CD14-positive monocyte (primary cell): ENCODE data around the gene MARVELD3. TPM values are rescaled to one million over a fixed set of nuclear protein-coding genes. Genes with fewer than 3 reads are reported as not detected.

Source experiments
- DNase-seq, 3 donors: peaks; one replicate each; pipeline ENCODE4 v3.0.0-alpha.2; 2011 to 2022
- H2AFZ ChIP-seq: 2 replicates; pipeline ENCODE4 v1.6.0; 2012; ENCODE audit warnings: mild to moderate bottlenecking, low read depth, low read length, inconsistent platforms; ENCODE audit not compliant: insufficient read depth, poor library complexity, severe bottlenecking
- H3K27ac ChIP-seq, 2 donors: 1 replicate in 1 of 2; 2 replicates in 1 of 2; pipeline ENCODE4 v1.5.1; 2012 to 2013; ENCODE audit warnings: low read length in 2 of 2, control low read depth in 1 of 2, inconsistent platforms in 1 of 2, low read depth in 1 of 2, mild to moderate bottlenecking in 1 of 2
- H3K27me3 ChIP-seq, 2 donors: one replicate each; pipeline versions ENCODE4 v1.6.0 to v1.6.1; 2011 to 2013; ENCODE audit warnings: low read length in 2 of 2; ENCODE audit not compliant: control insufficient read depth in 2 of 2, insufficient read depth in 2 of 2
- H3K36me3 ChIP-seq, 2 donors: replicated peaks in 1 of 2; 1 replicate in 1 of 2; 2 replicates in 1 of 2; pipeline versions ENCODE4 v1.5.1 to v1.6.1; 2012 to 2013; ENCODE audit warnings: low read length in 2 of 2, control low read depth in 1 of 2, inconsistent platforms in 1 of 2, mild to moderate bottlenecking in 1 of 2; ENCODE audit not compliant: insufficient read depth in 2 of 2, control insufficient read depth in 1 of 2
- H3K4me1 ChIP-seq, 2 donors: 1 replicate in 1 of 2; 2 replicates in 1 of 2; pipeline versions ENCODE4 v1.5.1 to v1.6.1; 2012 to 2013; ENCODE audit warnings: low read length in 2 of 2, control low read depth in 1 of 2, inconsistent platforms in 1 of 2, mild to moderate bottlenecking in 1 of 2, moderate library complexity in 1 of 2; ENCODE audit not compliant: insufficient read depth in 2 of 2, control insufficient read depth in 1 of 2
- H3K4me2 ChIP-seq: replicated peaks from 2 replicates; pipeline ENCODE3; 2012; ENCODE audit warnings: low read length, moderate library complexity, mild to moderate bottlenecking; ENCODE audit not compliant: poor library complexity, severe bottlenecking; ENCODE audit errors: extremely low read depth
- H3K4me3 ChIP-seq, 3 experiments: fragments of 200-600 bp in 1 of 3; sonication (generic) in 1 of 3; replicated peaks in 1 of 3; 1 replicate in 2 of 3; 2 replicates in 1 of 3; pipeline ENCODE4 v1.5.1; 2011 to 2013; ENCODE audit warnings: low read length in 3 of 3, mild to moderate bottlenecking in 3 of 3, control low read depth in 2 of 3, low read depth in 2 of 3, inconsistent platforms in 1 of 3, moderate library complexity in 1 of 3
- H3K79me2 ChIP-seq: 2 replicates; pipeline ENCODE4 v1.6.0; 2012; ENCODE audit warnings: mild to moderate bottlenecking, control low read depth, inconsistent platforms, low read length, moderate library complexity; ENCODE audit not compliant: insufficient read depth
- H3K9ac ChIP-seq: 2 replicates; pipeline ENCODE4 v1.6.0; 2017; ENCODE audit warnings: low read length, mild to moderate bottlenecking; ENCODE audit not compliant: insufficient read depth, poor library complexity, severe bottlenecking
- H3K9me3 ChIP-seq, 2 donors: replicated peaks in 1 of 2; 1 replicate in 1 of 2; 2 replicates in 1 of 2; pipeline versions ENCODE4 v1.5.1 to v1.6.1; 2012 to 2013; ENCODE audit warnings: low read length in 2 of 2, control low read depth in 1 of 2; ENCODE audit not compliant: control insufficient read depth in 1 of 2, insufficient read depth in 1 of 2
- H4K20me1 ChIP-seq: 2 replicates; pipeline ENCODE4 v1.6.0; 2012; ENCODE audit warnings: mild to moderate bottlenecking, low read length, control low read depth, moderate library complexity; ENCODE audit not compliant: insufficient read depth
- H3K27ac Mint-ChIP-seq, 7 donors: one replicate each; pipeline ENCODE4 v1.8.0; 2020; ENCODE audit warnings: mild to moderate bottlenecking in 7 of 7, mixed read lengths in 7 of 7, moderate library complexity in 6 of 7, inconsistent platforms in 2 of 7
- H3K27me3 Mint-ChIP-seq, 3 donors: one replicate each; pipeline ENCODE4 v1.8.0; 2021 to 2022; ENCODE audit warnings: low read depth in 3 of 3, mild to moderate bottlenecking in 3 of 3, mixed read lengths in 3 of 3, moderate library complexity in 3 of 3, inconsistent platforms in 1 of 3
- H3K36me3 Mint-ChIP-seq, 2 donors: one replicate each; pipeline ENCODE4 v1.8.0; 2020; ENCODE audit warnings: mixed read lengths in 2 of 2, inconsistent platforms in 1 of 2, mild to moderate bottlenecking in 1 of 2
- H3K4me1 Mint-ChIP-seq: one replicate; pipeline ENCODE4 v1.8.0; 2020; ENCODE audit warnings: mild to moderate bottlenecking, mixed read lengths
- H3K4me3 Mint-ChIP-seq, 2 donors: one replicate each; pipeline ENCODE4 v1.8.0; 2020; ENCODE audit warnings: mild to moderate bottlenecking in 2 of 2, mixed read lengths in 2 of 2, moderate library complexity in 1 of 2
- H3K9me3 Mint-ChIP-seq, 7 donors: one replicate each; pipeline ENCODE4 v1.8.0; 2020 to 2022; ENCODE audit warnings: mixed read lengths in 7 of 7, mild to moderate bottlenecking in 6 of 7, moderate library complexity in 6 of 7, inconsistent platforms in 2 of 7
- CTCF ChIP-seq: fragments of 200-600 bp; IDR thresholded peaks from one replicate; pipeline ENCODE4 v1.8.0; 2022; ENCODE audit warnings: antibody characterized with exemption, mild to moderate bottlenecking
- WGBS: methylation state at CpG from one replicate; pipeline ENCODE4 v1.1.5; 2013; ENCODE audit warnings: missing lambda C conversion rate; ENCODE audit not compliant: insufficient coverage; 5-methylcytosine and 5-hydroxymethylcytosine counted together
- intact Hi-C, 2 donors: fragments of 100-400 bp; cut with micrococcal nuclease; formaldehyde crosslinking; loops; one replicate each; pipeline versions ENCODE4 v1.15.0 to v1.15.1; 2023
- polyA plus RNA-seq, 3 donors: library from polyadenylated mRNA; depleted of rRNA in 1 of 3; unstranded in 2 of 3; stranded (reverse) in 1 of 3; fragments of 300-500 nt in 2 of 3; fragments of >200 nt in 1 of 3; fragmentation: Illumina TruSeq in 2 of 3; gene quantifications; 1 replicate in 2 of 3; 2 replicates in 1 of 3; pipeline ENCODE4 v1.2.3, GENCODE V29; 2012 to 2021

MARVELD3 gene
- polyA plus RNA-seq, 3 donors: 0.12 TPM; not detected in 2

- no peaks in the 10 kb centered on the region for H4K20me1 ChIP-seq
- H3K27me3 ChIP-seq: peaks cover 41 to 51% of the 10 kb centered on the region in 2 donors
- no peak for DNase-seq
- H2AFZ ChIP-seq: no peak overlapping the region
- Mint-ChIP-seq H3K4me1 (no peaks in the 10 kb centered on the region), H3K9me3 (peaks cover 0 to 4% (median 2%) of the 10 kb centered on the region in 7 donors), H3K27me3 (peaks cover 37 to 48% (median 41%) of the 10 kb centered on the region in 3 donors), H3K27ac (no peak overlapping the region), H3K36me3 (no peaks in the 10 kb centered on the region), H3K4me3 (peak overlapping the region in 1 of 2 donors; percentile 54)
- H3K9ac ChIP-seq: no peak overlapping the region
- intact Hi-C loops: no loop called here
- no peak overlapping the region for H3K27ac ChIP-seq
- no peaks in the 10 kb centered on the region for H3K9me3 ChIP-seq
- peaks cover 0 to 8% of the 10 kb centered on the region in 2 donors for H3K4me1 ChIP-seq
- no peak overlapping the region for H3K4me3 ChIP-seq
- H3K4me2 ChIP-seq: no peak overlapping the region
- no peaks in the 10 kb centered on the region for H3K36me3 ChIP-seq
- no peaks in the 10 kb centered on the region for H3K79me2 ChIP-seq
- TF ChIP-seq CTCF: no peak
- 34% methylated on average over 5 of the region's 5 CpGs for WGBS
Observed at GRCh38 chr16:71628810-71629209, 2.8 kb downstream of the MARVELD3 start.

- no peak overlapping the region for H3K9ac ChIP-seq
Observed at GRCh38 chr16:71629278-71630016, 3.5 kb downstream of the MARVELD3 start.

More at GRCh38 chr16:71629278-71630016, 3.5 kb downstream of the MARVELD3 start:
- Histone ChIP-seq H3K9me3 (no peaks in the 10 kb centered on the region), H2AFZ (no peak overlapping the region), H3K36me3 (no peaks in the 10 kb centered on the region), H3K4me1 (peaks cover 0 to 8% of the 10 kb centered on the region in 2 donors), H3K79me2 (no peaks in the 10 kb centered on the region), H3K27ac (no peak overlapping the region), H3K4me2 (no peak overlapping the region), H3K27me3 (peaks cover 35 to 44% of the 10 kb centered on the region in 2 donors), H3K4me3 (no peak overlapping the region), H4K20me1 (no peaks in the 10 kb centered on the region)
- Mint-ChIP-seq H3K27ac (peak overlapping the region in 1 of 7 donors; percentile 41), H3K9me3 (peaks cover 0 to 4% (median 2%) of the 10 kb centered on the region in 7 donors), H3K27me3 (peaks cover 37 to 48% (median 41%) of the 10 kb centered on the region in 3 donors), H3K4me3 (no peak overlapping the region), H3K36me3 (no peaks in the 10 kb centered on the region), H3K4me1 (no peaks in the 10 kb centered on the region)
- no peak for TF ChIP-seq CTCF
- intact Hi-C loops: no loop called here
- 89% methylated on average over 10 of the region's 11 CpGs for WGBS
- DNase-seq: no peak
